Thyroid gland (tissue), 4 donors: ENCODE data around the gene MTCL1.

Source experiments
- POLR2A ChIP-seq, 2 donors: fragments of 450-650 bp; IDR thresholded peaks; one replicate each; pipeline ENCODE4 v1.6.1; 2017; ENCODE audit warnings: antibody characterized with exemption in 2 of 2, mild to moderate bottlenecking in 2 of 2, moderate library complexity in 1 of 2
- TF ChIP-seq, protein P1 (sequence below), 6 experiments: fragments of 200-600 bp in 3 of 6; fragments of 450-650 bp in 3 of 6; sonication (generic) in 3 of 6; IDR thresholded peaks; one replicate each; pipeline ENCODE4 v1.5.1; 2016 to 2019; ENCODE audit warnings: antibody characterized with exemption in 6 of 6, mild to moderate bottlenecking in 2 of 6, inconsistent platforms in 1 of 6, moderate library complexity in 1 of 6

DNA sequence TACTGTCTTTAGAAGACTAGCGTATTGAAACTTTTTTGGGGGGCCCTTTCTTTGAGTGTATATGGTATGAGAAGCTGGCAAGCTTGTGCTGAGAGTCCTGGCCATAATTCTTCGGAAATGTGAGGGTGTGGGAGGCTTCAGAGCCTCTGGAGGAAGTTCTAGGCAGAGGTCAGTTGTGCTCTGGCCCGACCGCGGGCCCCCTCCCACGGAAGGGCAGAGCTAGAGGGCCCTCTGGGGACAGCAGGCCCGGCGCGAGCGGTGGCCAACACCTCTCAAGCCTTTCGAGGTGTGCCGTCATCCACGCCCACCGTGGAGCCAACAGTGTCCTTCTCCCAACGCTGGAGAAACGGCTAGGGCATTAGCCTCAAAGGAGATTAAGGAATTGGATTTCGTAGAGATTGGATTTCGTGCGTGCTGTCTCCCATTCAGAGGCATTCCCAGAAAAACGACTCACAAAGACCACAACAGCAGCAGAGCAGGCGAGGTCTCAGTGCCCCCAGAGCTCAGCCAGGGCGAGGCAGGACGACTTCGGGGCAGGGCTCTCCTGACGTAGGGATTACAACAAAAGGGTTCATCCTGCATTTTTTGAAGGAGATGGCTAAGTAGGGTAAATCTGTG is 2.2 kb upstream of the MTCL1 start:
- TF ChIP-seq, protein P1, sequence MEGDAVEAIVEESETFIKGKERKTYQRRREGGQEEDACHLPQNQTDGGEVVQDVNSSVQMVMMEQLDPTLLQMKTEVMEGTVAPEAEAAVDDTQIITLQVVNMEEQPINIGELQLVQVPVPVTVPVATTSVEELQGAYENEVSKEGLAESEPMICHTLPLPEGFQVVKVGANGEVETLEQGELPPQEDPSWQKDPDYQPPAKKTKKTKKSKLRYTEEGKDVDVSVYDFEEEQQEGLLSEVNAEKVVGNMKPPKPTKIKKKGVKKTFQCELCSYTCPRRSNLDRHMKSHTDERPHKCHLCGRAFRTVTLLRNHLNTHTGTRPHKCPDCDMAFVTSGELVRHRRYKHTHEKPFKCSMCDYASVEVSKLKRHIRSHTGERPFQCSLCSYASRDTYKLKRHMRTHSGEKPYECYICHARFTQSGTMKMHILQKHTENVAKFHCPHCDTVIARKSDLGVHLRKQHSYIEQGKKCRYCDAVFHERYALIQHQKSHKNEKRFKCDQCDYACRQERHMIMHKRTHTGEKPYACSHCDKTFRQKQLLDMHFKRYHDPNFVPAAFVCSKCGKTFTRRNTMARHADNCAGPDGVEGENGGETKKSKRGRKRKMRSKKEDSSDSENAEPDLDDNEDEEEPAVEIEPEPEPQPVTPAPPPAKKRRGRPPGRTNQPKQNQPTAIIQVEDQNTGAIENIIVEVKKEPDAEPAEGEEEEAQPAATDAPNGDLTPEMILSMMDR (IDR thresholded peaks at IDR 0.05), result no peak
- TF ChIP-seq POLR2A (IDR thresholded peaks at IDR 0.05), result no peak
